GM18502 (cell line): ENCODE data around the gene TFAP2E.

ENCODE experiments used
- ATAC-seq: cut with Tn5 transposase; IDR thresholded peaks from one replicate; pipeline ENCODE4 v1.9.1; 2021; ENCODE audit warnings: mild to moderate bottlenecking; ENCODE audit not compliant: unreplicated experiment, poor library complexity

The TFAP2E gene

GRCh38 chr1:35591211-35591610 lies 18.1 kb downstream of the TFAP2E start:
- ATAC-seq, result no peak

GRCh38 chr1:35592991-35593769 lies 20.1 kb downstream of the TFAP2E start:
- no peak for ATAC-seq

DNA sequence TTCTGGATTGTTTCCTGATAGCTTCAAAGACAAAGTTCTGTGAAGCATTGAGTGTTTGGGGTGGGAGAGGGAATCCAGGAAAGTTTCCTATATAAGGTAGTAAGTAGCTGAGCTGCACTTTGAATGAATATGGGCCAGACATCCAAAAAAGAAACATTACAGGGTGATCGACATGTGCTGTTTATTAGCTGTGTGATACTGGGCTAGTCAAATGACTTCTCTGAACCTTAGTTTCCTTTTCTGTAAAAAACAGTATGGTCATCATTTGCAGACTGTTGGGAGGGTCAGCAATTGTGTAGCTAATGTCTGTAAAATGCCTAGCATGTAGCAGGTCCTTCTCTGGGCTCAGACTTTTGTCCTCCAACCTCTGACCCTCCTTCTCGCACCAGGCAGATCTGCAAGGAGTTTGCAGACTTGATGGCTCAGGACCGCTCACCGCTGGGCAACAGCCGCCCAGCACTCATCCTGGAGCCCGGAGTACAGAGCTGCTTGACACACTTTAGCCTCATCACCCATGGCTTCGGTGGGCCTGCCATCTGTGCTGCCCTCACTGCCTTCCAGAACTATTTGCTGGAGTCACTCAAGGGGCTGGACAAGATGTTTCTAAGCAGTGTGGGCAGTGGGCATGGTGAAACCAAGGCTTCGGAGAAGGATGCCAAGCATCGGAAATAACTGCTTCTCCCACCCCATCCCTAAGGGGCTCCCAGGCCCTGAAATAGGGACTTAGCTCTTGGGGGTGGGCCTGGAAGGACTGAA lies 21.1 kb downstream of the TFAP2E start:
- ATAC-seq, result no peak

GRCh38 chr1:35595684-35596083 lies 22.6 kb downstream of the TFAP2E start:
- no peak for ATAC-seq

DNA sequence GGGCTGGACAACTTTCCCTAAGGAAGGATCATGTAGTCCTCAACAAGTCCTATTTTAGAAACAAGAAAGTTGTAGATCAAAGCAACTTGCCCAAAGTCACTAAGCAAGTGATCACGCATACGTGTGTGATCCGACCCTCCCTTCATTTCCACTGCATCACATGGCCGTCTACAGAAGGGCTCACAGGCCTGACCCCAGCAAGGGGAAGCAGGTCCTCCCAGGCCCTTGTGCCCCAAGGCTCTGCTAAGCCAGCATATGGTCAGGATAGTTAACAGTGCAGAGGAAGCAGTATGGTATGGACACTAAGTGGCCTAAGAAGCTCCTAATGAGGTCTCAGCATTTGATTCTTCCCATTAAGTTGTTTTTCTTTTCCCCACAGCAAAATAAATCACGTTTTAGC lies 24.8 kb downstream of the TFAP2E start:
- ATAC-seq, result no peak

- ATAC-seq, result no peak
These were observed 25.8 kb downstream of the TFAP2E start for GRCh38 chr1:35598895-35599294.

DNA sequence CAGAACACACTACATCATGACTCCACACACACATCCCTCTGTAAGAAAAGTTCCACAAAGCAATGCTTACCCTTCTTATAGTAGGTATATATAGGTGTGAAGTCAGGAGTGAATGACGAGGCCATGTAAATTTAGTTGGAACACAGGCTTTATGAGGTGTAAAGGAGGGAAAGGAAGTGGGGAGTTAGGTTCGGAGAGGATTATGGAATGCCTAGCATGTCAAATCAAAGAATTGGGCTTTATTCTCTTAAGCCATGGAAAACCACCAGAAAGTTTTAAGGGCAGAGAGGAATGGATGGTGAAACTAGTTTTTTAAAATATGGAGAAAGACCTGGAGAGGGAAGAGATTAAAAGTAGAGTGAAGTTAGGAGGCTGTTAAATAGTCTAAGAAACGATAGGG lies 26.3 kb downstream of the TFAP2E start:
- no peak for ATAC-seq

GRCh38 chr1:35600593-35600992 lies 27.5 kb downstream of the TFAP2E start:
- no peak for ATAC-seq

- no peak for ATAC-seq
These were observed 30.4 kb downstream of the TFAP2E start for GRCh38 chr1:35603468-35603867.

DNA sequence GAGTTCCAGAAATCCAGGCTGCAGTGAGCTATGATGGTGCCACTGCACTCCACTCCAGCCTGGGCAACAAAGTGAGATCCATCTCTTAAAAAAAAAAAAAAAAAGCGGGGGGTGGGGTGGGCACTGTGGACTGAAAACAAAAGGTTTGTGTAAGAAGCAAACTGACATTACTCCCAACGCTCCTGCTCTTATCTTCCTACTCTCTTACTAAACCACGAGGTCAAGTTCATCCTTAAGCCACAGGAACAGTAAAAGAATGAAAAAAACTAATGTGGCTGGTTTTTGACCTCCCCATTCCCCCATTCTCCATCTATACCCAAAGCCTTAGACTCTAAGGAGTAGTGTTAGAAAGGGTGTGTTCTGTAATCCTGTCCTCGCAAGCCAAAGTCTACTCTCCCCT lies 30.8 kb downstream of the TFAP2E start:
- no peak for ATAC-seq

GRCh38 chr1:35605071-35605866 lies 32.2 kb downstream of the TFAP2E start:
- no peak for ATAC-seq

DNA sequence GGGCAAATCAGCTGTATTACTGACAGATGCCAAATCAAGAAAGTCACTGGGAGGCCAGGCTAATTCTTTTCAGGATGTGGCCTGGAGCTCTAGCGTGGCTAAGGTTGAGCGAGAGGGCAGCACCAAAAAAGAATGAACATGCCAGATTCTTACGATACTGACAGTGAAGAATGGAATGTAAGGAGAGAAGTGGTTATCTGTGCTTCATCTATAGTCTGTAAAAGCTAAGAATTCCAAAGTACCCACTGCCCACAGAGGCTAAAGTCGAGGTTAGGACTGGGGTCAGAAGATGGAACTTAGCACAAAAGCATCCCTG lies 32.7 kb downstream of the TFAP2E start:
- ATAC-seq, result no peak

DNA sequence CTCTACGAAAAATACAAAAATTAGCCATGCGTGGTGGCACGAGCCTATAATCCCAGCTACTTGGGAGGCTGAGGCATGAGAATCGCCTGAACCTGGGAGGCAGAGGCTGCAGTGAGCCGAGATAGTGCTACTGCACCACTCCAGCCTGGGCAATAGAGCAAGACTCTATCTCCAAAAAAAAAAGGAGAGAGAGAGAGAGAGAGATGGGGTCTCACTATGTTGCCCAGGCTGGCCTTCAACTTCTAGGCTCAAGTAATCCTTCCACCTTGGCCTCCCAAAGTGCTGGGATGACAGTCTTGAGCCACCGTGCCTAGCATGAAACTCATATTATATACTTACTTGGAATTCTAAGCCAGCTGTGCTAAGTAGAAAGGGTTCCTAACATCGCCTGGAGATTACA lies 38.5 kb downstream of the TFAP2E start:
- ATAC-seq, result no peak

- ATAC-seq, result no peak
These were observed 42.3 kb downstream of the TFAP2E start for GRCh38 chr1:35615440-35615839.

GRCh38 chr1:35619237-35620121 lies 46.4 kb downstream of the TFAP2E start:
- no peak for ATAC-seq

- ATAC-seq, result no peak
These were observed 49.5 kb downstream of the TFAP2E start for GRCh38 chr1:35622510-35623178.

DNA sequence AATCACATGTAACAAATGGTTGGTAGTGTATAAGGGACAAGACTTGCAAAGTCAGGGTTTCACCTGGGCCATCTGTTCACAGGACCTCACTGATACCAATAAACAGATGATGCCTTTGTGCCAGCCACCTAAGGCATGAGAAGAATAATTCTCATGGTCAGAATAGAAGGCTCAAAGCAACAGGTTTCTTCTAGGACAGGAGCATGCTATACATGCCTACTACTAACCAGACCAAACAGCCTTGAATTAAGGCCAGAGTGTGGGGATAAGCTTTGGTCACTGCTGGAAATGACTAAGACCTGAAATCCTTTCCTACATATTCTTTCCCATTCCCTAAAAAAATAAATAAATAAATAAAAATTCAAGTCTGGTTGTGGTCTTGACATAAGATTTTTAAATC lies 50.7 kb downstream of the TFAP2E start:
- ATAC-seq, result no peak

GRCh38 chr1:35629051-35629450 lies 55.9 kb downstream of the TFAP2E start:
- ATAC-seq, result no peak

- no peak for ATAC-seq
These were observed 58.3 kb downstream of the TFAP2E start for GRCh38 chr1:35631396-35631795.

DNA sequence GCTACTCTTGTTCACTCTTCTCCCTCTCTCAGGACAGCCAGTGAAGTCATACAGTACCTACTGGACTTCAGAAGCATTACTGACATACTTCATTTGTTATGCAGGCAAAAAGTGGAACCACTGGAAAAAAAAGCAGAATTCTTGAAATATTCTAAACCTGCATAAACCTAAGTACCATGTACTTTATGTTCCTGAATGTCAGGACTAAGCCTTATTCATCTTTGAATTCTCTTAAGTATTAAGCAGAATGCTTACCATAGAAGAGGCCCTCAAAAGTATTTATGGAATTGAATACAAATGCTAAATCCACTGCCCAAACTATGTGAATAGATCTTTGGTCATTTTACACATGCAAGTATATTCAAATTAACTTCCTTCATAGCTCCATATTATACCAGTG lies 60.4 kb downstream of the TFAP2E start:
- ATAC-seq, result no peak
